VCaP (cell line): Measurements from ENCODE around the gene DHX15.

ENCODE experiments used
- H3K27ac ChIP-seq: fragments of 450-650 bp; 2 replicates; pipeline ENCODE4 v1.5.1; 2017
- CTCF ChIP-seq: fragments of 450-650 bp; conservative IDR thresholded peaks from 2 replicates; pipeline ENCODE4 v1.5.1; 2017; ENCODE audit warnings: mild to moderate bottlenecking, moderate library complexity

The DHX15 gene

GRCh38 chr4:24559889-24560288 is 24.5 kb downstream of the DHX15 start:
- H3K27ac ChIP-seq: no peak overlapping the region
- TF ChIP-seq CTCF: no peak

- TF ChIP-seq CTCF: no peak
- no peak overlapping the region for H3K27ac ChIP-seq
Measured at GRCh38 chr4:24559032-24559821, 25.1 kb downstream of the DHX15 start.

GRCh38 chr4:24557026-24558025 is 27.0 kb downstream of the DHX15 start:
- H3K27ac ChIP-seq: no peak overlapping the region
- no peak for TF ChIP-seq CTCF

GRCh38 chr4:24551492-24552289 is 32.7 kb downstream of the DHX15 start:
- peak; percentile 59 for TF ChIP-seq CTCF
- peak overlapping the region; percentile 38 for H3K27ac ChIP-seq

- TF ChIP-seq CTCF: no peak
- no peak overlapping the region for H3K27ac ChIP-seq
Measured at GRCh38 chr4:24550441-24551175, 33.7 kb downstream of the DHX15 start.

- no peak overlapping the region for H3K27ac ChIP-seq
- TF ChIP-seq CTCF: no peak
Measured at GRCh38 chr4:24547979-24548378, 36.4 kb downstream of the DHX15 start.
